Coronary artery (tissue), 2 donors: Measurements from ENCODE around the gene COPS9.

Source experiments
- DNase-seq: peaks from one replicate; pipeline ENCODE4 v3.0.0-alpha.2; 2017; ENCODE audit warnings: low spot score
- H3K27ac ChIP-seq, 2 donors: fragments of 200-600 bp; sonication (generic); one replicate each; pipeline ENCODE4 v1.5.1; 2016 to 2019
- H3K4me3 ChIP-seq: fragments of 200-600 bp; sonication (generic); 2 replicates; pipeline ENCODE4 v1.5.1; 2016; ENCODE audit warnings: mild to moderate bottlenecking, moderate library complexity
- TF ChIP-seq, protein P1 (sequence below): fragments of 200-600 bp; sonication (generic); IDR thresholded peaks from one replicate; pipeline ENCODE4 v1.5.1; 2019; ENCODE audit warnings: antibody characterized with exemption

Gene COPS9

DNA sequence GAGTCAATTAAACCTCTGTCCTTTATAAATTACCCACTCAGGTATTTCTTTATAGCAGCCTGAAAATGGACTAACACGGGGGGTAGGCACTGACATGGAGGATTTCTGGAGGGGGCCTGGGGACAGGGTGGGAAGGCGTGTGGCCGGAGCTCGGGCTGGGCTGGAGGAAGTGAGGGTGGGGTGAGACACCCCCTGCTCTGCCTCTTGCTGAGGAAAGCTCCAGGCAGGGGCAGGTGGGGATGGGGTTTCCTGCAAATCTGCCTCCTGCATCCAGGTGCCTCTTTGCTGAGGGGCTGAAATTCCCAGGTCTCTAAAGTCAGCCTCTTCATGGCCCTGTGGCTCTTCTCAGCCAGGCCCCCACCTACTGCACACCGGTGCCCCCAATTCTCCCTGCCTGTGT is 30.1 kb upstream of the COPS9 start:
- H3K4me3 ChIP-seq: no peak overlapping the region
- DNase-seq: no peak
- TF ChIP-seq, protein P1, sequence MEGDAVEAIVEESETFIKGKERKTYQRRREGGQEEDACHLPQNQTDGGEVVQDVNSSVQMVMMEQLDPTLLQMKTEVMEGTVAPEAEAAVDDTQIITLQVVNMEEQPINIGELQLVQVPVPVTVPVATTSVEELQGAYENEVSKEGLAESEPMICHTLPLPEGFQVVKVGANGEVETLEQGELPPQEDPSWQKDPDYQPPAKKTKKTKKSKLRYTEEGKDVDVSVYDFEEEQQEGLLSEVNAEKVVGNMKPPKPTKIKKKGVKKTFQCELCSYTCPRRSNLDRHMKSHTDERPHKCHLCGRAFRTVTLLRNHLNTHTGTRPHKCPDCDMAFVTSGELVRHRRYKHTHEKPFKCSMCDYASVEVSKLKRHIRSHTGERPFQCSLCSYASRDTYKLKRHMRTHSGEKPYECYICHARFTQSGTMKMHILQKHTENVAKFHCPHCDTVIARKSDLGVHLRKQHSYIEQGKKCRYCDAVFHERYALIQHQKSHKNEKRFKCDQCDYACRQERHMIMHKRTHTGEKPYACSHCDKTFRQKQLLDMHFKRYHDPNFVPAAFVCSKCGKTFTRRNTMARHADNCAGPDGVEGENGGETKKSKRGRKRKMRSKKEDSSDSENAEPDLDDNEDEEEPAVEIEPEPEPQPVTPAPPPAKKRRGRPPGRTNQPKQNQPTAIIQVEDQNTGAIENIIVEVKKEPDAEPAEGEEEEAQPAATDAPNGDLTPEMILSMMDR: no peak
- no peak overlapping the region for H3K27ac ChIP-seq

- no peak overlapping the region for H3K4me3 ChIP-seq
- DNase-seq: no peak
- TF ChIP-seq, protein P1: no peak
- H3K27ac ChIP-seq: no peak overlapping the region
These were observed 29.6 kb upstream of the COPS9 start for GRCh38 chr2:240165661-240166060.

GRCh38 chr2:240165034-240165433 is 28.9 kb upstream of the COPS9 start:
- Histone ChIP-seq H3K4me3 (no peak overlapping the region), H3K27ac (no peak overlapping the region)
- no peak for DNase-seq
- TF ChIP-seq, protein P1: no peak

DNA sequence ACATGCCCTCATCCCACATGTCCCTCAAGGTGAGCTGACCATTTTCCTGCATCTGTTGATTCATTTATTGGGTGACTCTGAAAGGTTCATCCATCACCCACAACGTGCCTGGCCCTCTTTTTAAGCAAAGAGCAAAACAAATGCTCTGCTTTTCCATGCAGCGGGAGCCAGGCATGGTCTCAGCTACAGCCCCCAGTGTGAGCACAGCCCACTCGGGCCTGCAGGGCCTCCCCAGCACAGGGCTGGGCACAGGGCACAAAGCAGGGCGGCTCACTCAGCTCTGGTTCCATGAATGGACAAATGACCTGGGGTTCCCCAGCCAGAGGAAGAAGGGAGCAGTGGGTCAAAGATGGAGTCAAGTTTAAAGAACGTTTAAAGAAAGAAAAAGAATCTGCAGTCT is 28.5 kb upstream of the COPS9 start:
- no peak overlapping the region for H3K27ac ChIP-seq
- TF ChIP-seq, protein P1: no peak
- no peak overlapping the region for H3K4me3 ChIP-seq
- DNase-seq: no peak

DNA sequence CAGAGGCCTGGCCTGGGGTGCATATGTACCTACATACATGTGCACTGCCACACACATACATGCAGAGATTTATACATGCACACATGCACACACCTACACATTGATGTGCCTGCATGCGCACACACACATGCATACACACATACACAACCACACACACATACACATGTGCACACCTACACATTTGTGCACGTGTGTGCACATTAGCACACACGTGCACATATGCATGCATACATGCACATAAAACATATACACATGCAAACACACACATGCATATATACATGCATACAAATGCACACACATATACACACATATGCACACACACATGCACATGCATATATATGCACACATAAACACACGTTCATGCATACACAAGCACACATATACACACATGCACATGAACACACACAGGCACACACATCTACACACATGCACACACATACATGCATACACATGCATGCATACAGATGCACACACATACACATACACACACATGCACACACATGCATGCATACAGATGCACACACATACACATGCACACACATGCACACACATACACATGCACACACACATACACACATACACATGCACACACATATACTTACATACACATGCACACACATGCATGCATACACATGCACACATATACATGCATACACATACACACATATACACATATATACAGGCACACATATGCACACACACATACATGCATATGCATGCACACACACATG is 27.9 kb upstream of the COPS9 start:
- no peak for DNase-seq
- TF ChIP-seq, protein P1: no peak
- no peak overlapping the region for H3K27ac ChIP-seq
- no peak overlapping the region for H3K4me3 ChIP-seq

- no peak for DNase-seq
- TF ChIP-seq, protein P1: no peak
These were observed 27.0 kb upstream of the COPS9 start for GRCh38 chr2:240162939-240163714.

DNA sequence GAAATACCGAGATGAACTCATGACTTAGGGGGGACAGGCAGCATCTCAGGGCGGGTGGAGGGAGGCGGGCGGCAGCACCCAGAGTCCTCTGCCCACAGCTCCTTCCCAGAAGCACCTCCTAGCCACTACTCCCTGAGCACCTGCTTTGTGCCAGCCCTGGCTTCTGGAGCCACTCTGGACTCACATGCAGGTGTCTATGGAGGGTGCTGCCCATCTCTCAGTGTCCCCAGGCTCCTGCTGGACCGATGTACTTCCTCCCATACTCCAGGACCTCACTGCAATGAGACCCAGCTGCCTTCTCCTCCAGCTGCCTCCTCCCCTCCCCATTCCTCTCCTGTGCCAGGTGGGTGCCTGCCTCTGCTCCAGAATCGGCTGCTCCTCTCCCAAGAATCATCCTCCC is 26.4 kb upstream of the COPS9 start:
- TF ChIP-seq, protein P1: no peak
- H3K27ac ChIP-seq: no peak overlapping the region
- no peak overlapping the region for H3K4me3 ChIP-seq
- DNase-seq: no peak

More at GRCh38 chr2:240162939-240163714, 27.0 kb upstream of the COPS9 start:
- Histone ChIP-seq H3K27ac (no peak overlapping the region), H3K4me3 (no peak overlapping the region)
